K562 treated with DMSO at 1 percent for 4 hours (cell line): ENCODE data around the gene RTTN. TPM values are rescaled to one million over a fixed set of nuclear protein-coding genes. Genes with fewer than 3 reads are reported as not detected.

ENCODE experiments used
- total RNA-seq: library from RNA; unstranded; fragments of 300-600 nt; gene quantifications from 2 replicates; pipeline ENCODE4 v1.2.3, GENCODE V29; 2022; ENCODE audit not compliant: insufficient read depth

Gene RTTN, protein sequence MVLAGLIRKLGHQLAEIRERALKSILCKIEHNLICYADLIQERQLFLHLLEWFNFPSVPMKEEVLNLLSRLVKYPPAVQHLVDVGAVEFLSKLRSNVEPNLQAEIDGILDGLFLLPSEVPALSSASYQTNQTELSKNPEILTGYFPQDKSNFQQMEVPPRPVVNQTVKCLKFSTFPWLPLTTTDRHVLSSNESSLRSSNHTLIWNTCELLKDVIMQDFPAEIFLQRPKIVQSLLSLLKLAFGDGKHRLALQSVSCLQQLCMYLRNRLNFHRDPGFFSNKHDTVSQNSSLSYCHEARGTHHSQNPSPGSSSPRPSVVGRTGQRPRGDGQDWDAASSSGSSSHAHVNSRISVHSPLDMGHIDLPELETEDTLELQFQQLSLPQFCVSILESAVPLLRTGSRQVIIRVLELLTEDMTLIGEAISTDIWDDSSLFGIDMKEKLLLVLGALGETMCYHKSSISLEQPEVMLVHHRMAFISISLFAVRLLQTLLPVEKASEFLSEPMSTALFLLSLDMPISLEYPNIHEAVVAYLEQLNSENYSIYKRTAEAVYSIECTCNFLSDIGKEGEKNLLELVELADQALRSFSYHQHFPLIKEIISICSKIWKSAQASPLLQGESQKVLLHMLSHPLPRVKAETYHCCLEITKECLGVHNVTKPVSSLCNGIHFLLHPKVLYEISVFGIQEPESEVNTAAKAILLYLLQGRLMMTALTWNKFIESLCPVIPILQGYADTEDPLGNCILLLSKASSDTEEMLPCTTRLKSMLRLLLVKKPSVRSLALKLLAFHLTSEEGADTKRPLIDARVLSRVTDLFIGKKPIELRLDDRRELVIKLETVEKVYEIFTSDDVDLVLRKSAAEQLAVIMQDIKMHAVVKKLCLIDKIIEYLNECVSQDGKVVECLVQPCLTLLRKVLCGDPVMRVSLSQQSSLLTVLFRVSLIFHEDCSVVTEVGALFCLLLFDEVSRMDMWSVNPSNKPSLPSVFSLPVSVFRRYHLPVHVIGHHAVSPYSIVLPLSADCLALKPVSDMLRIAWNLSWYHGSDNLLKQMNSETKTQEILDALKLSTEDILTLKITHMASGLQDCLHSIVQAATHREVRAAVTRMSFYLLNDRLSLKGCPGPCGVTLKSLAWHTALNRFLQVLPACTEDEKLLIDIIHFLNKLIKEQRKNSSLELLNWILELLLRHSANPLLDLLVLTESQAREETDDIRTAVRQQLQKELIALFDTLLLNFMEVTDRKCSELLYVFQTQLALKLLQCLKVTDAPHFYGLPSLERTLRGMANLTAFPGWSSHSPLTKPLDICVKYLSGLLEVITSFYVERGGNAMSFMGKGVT (N-terminal part only)
- 5.7 and 7.1 TPM in 2 replicates for total RNA-seq

DNA sequence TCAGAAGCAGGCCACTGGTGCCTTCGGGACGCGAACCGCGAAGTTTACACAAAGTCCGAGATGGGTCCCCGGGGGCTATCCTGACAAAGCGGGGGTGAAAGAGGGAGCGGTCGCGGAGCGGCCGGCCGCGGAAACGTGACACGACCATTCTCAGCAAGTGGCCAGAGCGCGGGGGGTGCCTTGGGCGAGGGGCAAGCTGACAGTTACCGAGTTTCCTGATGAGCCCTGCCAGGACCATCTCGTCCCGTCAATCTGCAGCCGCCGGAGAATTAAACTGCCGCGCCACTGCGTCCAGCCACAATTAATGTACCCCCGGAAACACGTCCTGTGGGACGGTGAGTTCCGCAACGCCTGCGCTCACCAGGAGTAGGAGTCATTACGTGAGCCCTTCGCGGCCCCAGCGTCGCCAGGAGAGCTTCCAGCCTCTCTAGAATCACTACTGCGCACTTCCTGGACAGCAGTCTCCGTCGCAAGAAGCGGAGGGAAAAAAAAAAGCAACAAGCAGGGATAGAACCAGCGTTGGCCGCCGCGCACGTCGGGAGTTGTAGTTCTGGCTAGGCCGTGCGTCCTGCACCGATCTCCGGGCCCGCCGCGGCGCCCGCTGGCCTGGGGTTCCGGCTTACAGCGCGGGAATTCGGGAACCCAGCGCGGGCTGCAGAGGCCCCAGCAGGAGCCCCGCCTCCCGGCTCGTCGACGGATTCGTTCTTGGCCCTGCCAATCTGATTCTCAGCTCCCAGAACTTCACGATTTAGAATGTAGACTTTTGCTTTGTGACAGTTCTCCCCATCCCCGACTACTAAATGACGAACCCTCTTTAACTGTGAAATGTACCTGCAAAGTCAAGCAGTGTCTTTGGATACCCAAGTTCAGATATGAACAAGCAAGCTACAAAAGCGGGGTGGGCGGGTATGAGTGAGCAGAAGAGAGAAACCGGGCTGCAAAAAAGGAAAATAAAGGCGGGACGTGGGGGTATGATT lies at the start of gene RTTN:
TSS of gene RTTN (minus strand) at position 267 of the 977 bp plus-strand sequence. CDS start at position 238, 29 bp downstream.

Other genes starting within 250 kb of the RTTN start
- gene SOCS6, start 83.4 kb upstream of the RTTN start, total RNA-seq, result 6.8 and 7.9 TPM in 2 replicates